ENCODE measurements around the gene MSL1. TPM values are rescaled to one million over a fixed set of nuclear protein-coding genes. Genes with fewer than 3 reads are reported as not detected.
A peak's percentile ranks its signal among the peaks of the same experiment; 100 is the strongest.
"Not testable (repeated sequence)": the region's sequence is repeated elsewhere in the genome, so short reads cannot be mapped to it uniquely, and the experiment has no call there.

The MSL1 gene
- total and polyA plus RNA-seq, 7 experiments from 2014 or later: 8.0 to 145 (median 108) TPM

GRCh38 chr17:40139566-40140058 is 17.8 kb downstream of the MSL1 start:
- H3K36me3 ChIP-seq (ENCODE audit: control insufficient read depth in 2 of 3, insufficient read depth in 3 of 3, low read length in 3 of 3): peaks cover 8 to 31% (median 10%) of the 10 kb centered on the region in 3 experiments
- H3K4me3 ChIP-seq (ENCODE audit: low read length): peak overlapping the region; percentile 80
- Mint-ChIP-seq H3K27me3 (peaks cover 0 to 2% (median 0%) of the 10 kb centered on the region in 5 donors), H3K4me1 (peaks cover 14 to 62% (median 44%) of the 10 kb centered on the region in 7 donors), H3K36me3 (peaks cover 0 to 25% (median 24%) of the 10 kb centered on the region in 5 donors), H3K4me3 (peak overlapping the region; percentile 83 to 97 (median 93)), H3K9me3 (peaks cover 0 to 6% (median 0%) of the 10 kb centered on the region in 11 donors), H3K27ac (peak overlapping the region; percentile 85 to 100 (median 98))
- peak overlapping the region; percentile 96 for H3K27ac ChIP-seq (ENCODE audit: low read depth, low read length)
- DNase-seq (peak in 4 of 9 donors; percentile 8 to 25 (median 10)), ATAC-seq (peak; percentile 8)
- H3K27me3 ChIP-seq (ENCODE audit: control insufficient read depth in 2 of 2, insufficient read depth in 2 of 2, low read length in 2 of 2): no peaks in the 10 kb centered on the region
- H3K9me3 ChIP-seq (ENCODE audit: control insufficient read depth in 2 of 3, low read length in 3 of 3): no peaks in the 10 kb centered on the region
- POLR2A ChIA-PET: interaction anchor here (0.6 to 5.7 kb wide), 19 partner anchors 9 to 475 kb away, joined by 3 to 134 read pairs (median 6); partner anchors contain the start of genes MED24, MSL1, NR1D1 and WIPF2
- CTCF ChIA-PET: interaction anchor here (0.5 to 3.8 kb wide), 7 partner anchors 9 to 70 kb away, joined by 3 to 21 read pairs (median 5); no protein-coding TSS in a partner anchor
- intact Hi-C loops (cut with micrococcal nuclease): loop anchor here (1.0 to 2.0 kb wide), 13 partner anchors 16 to 159 kb away; partner anchors contain the start of genes WIPF2 (in 2 of the 2), CDC6 (in 1 of the 2), MED24 (in 1 of the 2) and NR1D1 (in 1 of the 2)
- H3K4me1 ChIP-seq (ENCODE audit: control insufficient read depth in 2 of 2, insufficient read depth in 2 of 2, low read length in 2 of 2): peaks cover 21 to 28% of the 10 kb centered on the region in 2 donors

GRCh38 chr17:40143166-40143565 is 21.4 kb downstream of the MSL1 start:
- ATAC-seq; H3K27me3 ChIP-seq (ENCODE audit: control insufficient read depth in 2 of 2, insufficient read depth in 2 of 2, low read length in 2 of 2); H3K9me3 Mint-ChIP-seq; intact Hi-C loops (cut with micrococcal nuclease); H3K9me3 ChIP-seq (ENCODE audit: control insufficient read depth in 2 of 3, low read length in 3 of 3); DNase-seq; H3K27ac ChIP-seq (ENCODE audit: low read depth, low read length); H3K27me3 Mint-ChIP-seq; H3K4me3 ChIP-seq (ENCODE audit: low read length): not testable (repeated sequence)
- CTCF ChIA-PET: interaction anchor here (0.6 kb wide), 1 partner anchor 12 kb away, joined by 5 read pairs; no protein-coding TSS in a partner anchor
- H3K4me1 Mint-ChIP-seq: peaks cover 32 to 65% (median 52%) of the 10 kb centered on the region in 7 donors
- H3K4me3 Mint-ChIP-seq: peak overlapping the region in 1 of 10 donors; percentile 51
- Histone ChIP-seq H3K4me1 (ENCODE audit: control insufficient read depth in 2 of 2, insufficient read depth in 2 of 2, low read length in 2 of 2) (peaks cover 21 to 38% of the 10 kb centered on the region in 2 donors), H3K36me3 (ENCODE audit: control insufficient read depth in 2 of 3, insufficient read depth in 3 of 3, low read length in 3 of 3) (peaks cover 4 to 26% (median 5%) of the 10 kb centered on the region in 3 experiments)
- POLR2A ChIA-PET: interaction anchor here (1.3 kb wide), 1 partner anchor 20 kb away, joined by 5 read pairs; no protein-coding TSS in a partner anchor
- H3K27ac Mint-ChIP-seq: peak overlapping the region in 1 of 9 donors; percentile 55
- H3K36me3 Mint-ChIP-seq: peaks cover 9 to 27% (median 17%) of the 10 kb centered on the region in 5 donors

GRCh38 chr17:40145476-40145875 is 23.7 kb downstream of the MSL1 start:
- Mint-ChIP-seq H3K4me3 (peak overlapping the region in 1 of 10 donors; percentile 9), H3K27me3 (no peaks in the 10 kb centered on the region), H3K36me3 (peaks cover 23 to 42% (median 28%) of the 10 kb centered on the region in 5 donors), H3K4me1 (peaks cover 37 to 71% (median 62%) of the 10 kb centered on the region in 7 donors), H3K27ac (peak overlapping the region in 5 of 9 donors; percentile 9 to 59 (median 36)), H3K9me3 (no peaks in the 10 kb centered on the region)
- H3K4me1 ChIP-seq (ENCODE audit: control insufficient read depth in 2 of 2, insufficient read depth in 2 of 2, low read length in 2 of 2): peaks cover 12 to 24% of the 10 kb centered on the region in 2 donors
- ChIA-PET POLR2A (interaction anchor here (1.0 kb wide), 1 partner anchor 19 kb away, joined by 3 read pairs; no protein-coding TSS in a partner anchor), CTCF (interaction anchor here (1.0 kb wide), 1 partner anchor 32 kb away, joined by 3 read pairs; no protein-coding TSS in a partner anchor)
- no peak for DNase-seq
- ATAC-seq: no peak
- no peaks in the 10 kb centered on the region for H3K9me3 ChIP-seq (ENCODE audit: control insufficient read depth in 2 of 3, low read length in 3 of 3)
- H3K36me3 ChIP-seq (ENCODE audit: control insufficient read depth in 2 of 3, insufficient read depth in 3 of 3, low read length in 3 of 3): peaks cover 5 to 49% (median 9%) of the 10 kb centered on the region in 3 experiments
- no peaks in the 10 kb centered on the region for H3K27me3 ChIP-seq (ENCODE audit: control insufficient read depth in 2 of 2, insufficient read depth in 2 of 2, low read length in 2 of 2)
- intact Hi-C loops (cut with micrococcal nuclease): no loop called here
- H3K4me3 ChIP-seq (ENCODE audit: low read length): no peak overlapping the region
- no peak overlapping the region for H3K27ac ChIP-seq (ENCODE audit: low read depth, low read length)

GRCh38 chr17:40148527-40148926 is 26.8 kb downstream of the MSL1 start:
- Histone ChIP-seq H3K9me3 (ENCODE audit: control insufficient read depth in 2 of 3, low read length in 3 of 3) (no peaks in the 10 kb centered on the region), H3K4me1 (ENCODE audit: control insufficient read depth in 2 of 2, insufficient read depth in 2 of 2, low read length in 2 of 2) (peaks cover 0 to 9% of the 10 kb centered on the region in 2 donors), H3K27me3 (ENCODE audit: control insufficient read depth in 2 of 2, insufficient read depth in 2 of 2, low read length in 2 of 2) (no peaks in the 10 kb centered on the region), H3K4me3 (ENCODE audit: low read length) (no peak overlapping the region), H3K36me3 (ENCODE audit: control insufficient read depth in 2 of 3, insufficient read depth in 3 of 3, low read length in 3 of 3) (peaks cover 5 to 57% (median 5%) of the 10 kb centered on the region in 3 experiments), H3K27ac (ENCODE audit: low read depth, low read length) (no peak overlapping the region)
- ATAC-seq: no peak
- intact Hi-C loops (cut with micrococcal nuclease): no loop called here
- H3K4me3 Mint-ChIP-seq: no peak overlapping the region
- H3K36me3 Mint-ChIP-seq: peaks cover 23 to 42% (median 27%) of the 10 kb centered on the region in 5 donors
- CTCF ChIA-PET: interaction anchor here (0.6 to 2.9 kb wide), 8 partner anchors 20 to 424 kb away, joined by 3 to 13 read pairs (median 3); no protein-coding TSS in a partner anchor
- H3K9me3 Mint-ChIP-seq: no peaks in the 10 kb centered on the region
- POLR2A ChIA-PET: interaction anchor here (1.0 kb wide), 2 partner anchors 8 to 15 kb away, joined by 4 to 8 read pairs; partner anchors contain the start of gene CASC3
- no peaks in the 10 kb centered on the region for H3K27me3 Mint-ChIP-seq
- peaks cover 34 to 66% (median 53%) of the 10 kb centered on the region in 7 donors for H3K4me1 Mint-ChIP-seq
- no peak for DNase-seq
- H3K27ac Mint-ChIP-seq: peak overlapping the region in 3 of 9 donors; percentile 10 to 58 (median 17)

- no peaks in the 10 kb centered on the region for H3K27me3 Mint-ChIP-seq
- ATAC-seq (no peak), DNase-seq (no peak)
- H3K4me1 ChIP-seq (ENCODE audit: control insufficient read depth in 2 of 2, insufficient read depth in 2 of 2, low read length in 2 of 2): peaks cover 0 to 9% of the 10 kb centered on the region in 2 donors
- H3K27me3 ChIP-seq (ENCODE audit: control insufficient read depth in 2 of 2, insufficient read depth in 2 of 2, low read length in 2 of 2): no peaks in the 10 kb centered on the region
- no peaks in the 10 kb centered on the region for H3K9me3 ChIP-seq (ENCODE audit: control insufficient read depth in 2 of 3, low read length in 3 of 3)
- H3K4me1 Mint-ChIP-seq: peaks cover 39 to 77% (median 54%) of the 10 kb centered on the region in 7 donors
- no peak overlapping the region for H3K27ac ChIP-seq (ENCODE audit: low read depth, low read length)
- H3K4me3 ChIP-seq (ENCODE audit: low read length): no peak overlapping the region
- peak overlapping the region in 1 of 10 donors; percentile 1 for H3K4me3 Mint-ChIP-seq
- H3K36me3 Mint-ChIP-seq: peaks cover 23 to 52% (median 29%) of the 10 kb centered on the region in 5 donors
- H3K9me3 Mint-ChIP-seq: no peaks in the 10 kb centered on the region
- POLR2A ChIA-PET: interaction anchor here (0.7 to 1.3 kb wide), 2 partner anchors 9 to 376 kb away, joined by 3 read pairs; partner anchors contain the start of gene CASC3
- intact Hi-C loops (cut with micrococcal nuclease): no loop called here
- CTCF ChIA-PET: interaction anchor here (0.6 to 2.9 kb wide), 2 partner anchors 10 to 18 kb away, joined by 5 to 13 read pairs; partner anchors contain the start of gene CASC3
- H3K27ac Mint-ChIP-seq: peak overlapping the region in 5 of 9 donors; percentile 44 to 79 (median 71)
- peaks cover 5 to 64% (median 9%) of the 10 kb centered on the region in 3 experiments for H3K36me3 ChIP-seq (ENCODE audit: control insufficient read depth in 2 of 3, insufficient read depth in 3 of 3, low read length in 3 of 3)
Observed at GRCh38 chr17:40150276-40150675, 28.5 kb downstream of the MSL1 start.

- Histone ChIP-seq H3K27ac (ENCODE audit: low read depth, low read length) (no peak overlapping the region), H3K4me1 (ENCODE audit: control insufficient read depth in 2 of 2, insufficient read depth in 2 of 2, low read length in 2 of 2) (peaks cover 0 to 9% of the 10 kb centered on the region in 2 donors), H3K27me3 (ENCODE audit: control insufficient read depth in 2 of 2, insufficient read depth in 2 of 2, low read length in 2 of 2) (no peaks in the 10 kb centered on the region), H3K36me3 (ENCODE audit: control insufficient read depth in 2 of 3, insufficient read depth in 3 of 3, low read length in 3 of 3) (peaks cover 5 to 68% (median 9%) of the 10 kb centered on the region in 3 experiments), H3K4me3 (ENCODE audit: low read length) (no peak overlapping the region), H3K9me3 (ENCODE audit: control insufficient read depth in 2 of 3, low read length in 3 of 3) (no peaks in the 10 kb centered on the region)
- CTCF ChIA-PET: no interaction called here
- no peaks in the 10 kb centered on the region for H3K9me3 Mint-ChIP-seq
- H3K27me3 Mint-ChIP-seq: no peaks in the 10 kb centered on the region
- peak overlapping the region in 1 of 9 donors; percentile 51 for H3K27ac Mint-ChIP-seq
- intact Hi-C loops (cut with micrococcal nuclease): no loop called here
- ATAC-seq (no peak), DNase-seq (no peak)
- POLR2A ChIA-PET: interaction anchor here (1.0 kb wide), 1 partner anchor 38 kb away, joined by 3 read pairs; no protein-coding TSS in a partner anchor
- H3K4me1 Mint-ChIP-seq: peaks cover 42 to 75% (median 55%) of the 10 kb centered on the region in 7 donors
- H3K36me3 Mint-ChIP-seq: peaks cover 18 to 54% (median 28%) of the 10 kb centered on the region in 5 donors
- H3K4me3 Mint-ChIP-seq: no peak overlapping the region
Observed at GRCh38 chr17:40151414-40151963, 29.7 kb downstream of the MSL1 start.

Data from naive thymus-derived CD4-positive, alpha-beta T cell (primary cell).